Retinal pigment epithelial cell (primary cell): ENCODE measurements around the gene CNFN.
A peak's percentile ranks its signal among the peaks of the same experiment; 100 is the strongest.

Experiments
- DNase-seq: peaks from one replicate; pipeline ENCODE4 v3.0.0-alpha.2; 2010; ENCODE audit warnings: low read depth
- H3K4me3 ChIP-seq: 2 replicates; pipeline ENCODE4 v1.5.1; 2011; ENCODE audit warnings: mild to moderate bottlenecking, low read length, control low read depth, moderate library complexity
- CTCF ChIP-seq: conservative IDR thresholded peaks from 2 replicates; pipeline ENCODE4 v1.5.1; 2011; ENCODE audit warnings: low read depth, low read length, control low read depth, inconsistent platforms

Gene CNFN

GRCh38 chr19:42410371-42410770, 20.3 kb upstream of the CNFN start:
- TF ChIP-seq CTCF: no peak
- no peak for DNase-seq
- H3K4me3 ChIP-seq: peak overlapping the region; percentile 48

GRCh38 chr19:42409477-42409876, 19.4 kb upstream of the CNFN start:
- no peak for DNase-seq
- TF ChIP-seq CTCF: no peak
- peak overlapping the region; percentile 28 for H3K4me3 ChIP-seq

DNA sequence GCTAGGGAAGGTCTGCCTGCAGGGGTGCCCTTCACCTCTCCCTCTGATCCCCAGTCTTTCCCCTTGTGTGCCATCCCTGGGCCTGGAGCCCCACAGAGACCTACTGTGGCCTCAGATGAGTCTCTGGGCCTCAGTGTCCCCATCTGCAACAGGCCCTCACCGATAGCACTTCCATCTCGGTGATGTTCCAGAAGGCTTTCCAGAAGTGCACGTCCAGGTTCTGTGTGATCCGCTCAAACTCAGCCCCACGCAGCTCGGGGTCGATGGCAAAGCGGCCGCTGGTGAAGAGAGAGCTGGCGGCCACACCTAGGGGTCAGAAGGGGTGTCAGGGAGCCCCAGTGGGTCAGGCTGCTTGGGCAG, 17.7 kb upstream of the CNFN start:
- TF ChIP-seq CTCF: no peak
- H3K4me3 ChIP-seq: no peak overlapping the region
- no peak for DNase-seq

GRCh38 chr19:42407085-42407815, 17.2 kb upstream of the CNFN start:
- no peak overlapping the region for H3K4me3 ChIP-seq
- DNase-seq: no peak
- no peak for TF ChIP-seq CTCF

DNA sequence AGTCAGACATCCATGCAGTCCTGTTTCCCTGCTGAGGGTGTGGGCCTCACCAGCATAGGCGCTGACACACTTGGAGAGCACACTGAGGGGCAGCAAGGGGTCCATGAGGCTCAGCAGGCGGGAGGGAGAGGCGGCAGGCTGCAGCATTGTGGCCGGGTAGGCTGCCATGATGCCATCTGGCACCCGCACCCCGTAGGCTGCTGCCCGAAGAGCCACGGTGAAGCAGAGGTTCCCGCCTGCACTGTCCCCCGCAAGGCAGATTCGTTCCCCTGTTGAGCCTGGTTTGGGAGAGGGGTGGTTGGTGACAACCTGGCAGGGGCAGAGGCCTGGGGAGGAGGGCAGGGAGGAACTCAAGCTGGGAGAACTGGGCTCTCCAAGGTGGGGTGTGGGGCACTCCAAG, 16.0 kb upstream of the CNFN start:
- DNase-seq: no peak
- no peak overlapping the region for H3K4me3 ChIP-seq
- TF ChIP-seq CTCF: no peak

DNA sequence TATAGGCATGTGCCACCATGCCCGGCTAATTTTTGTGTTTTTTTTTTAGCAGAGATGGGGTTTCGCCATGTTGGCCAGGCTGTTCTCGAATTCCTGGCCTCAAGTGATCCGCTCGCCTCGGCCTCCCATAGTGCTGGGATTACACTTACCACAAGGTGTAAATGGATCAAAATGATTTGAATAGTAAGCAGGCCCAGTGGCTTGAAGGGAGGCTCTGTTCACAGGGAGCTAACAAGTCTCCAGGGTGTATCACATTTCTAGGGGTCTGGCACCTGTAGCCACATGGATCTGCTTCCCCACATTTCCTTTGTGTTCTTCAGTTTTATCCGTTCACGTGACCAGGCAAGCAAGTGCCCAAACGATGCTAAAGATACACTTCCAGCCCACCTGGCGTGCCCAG, 13.5 kb upstream of the CNFN start:
- TF ChIP-seq CTCF: no peak
- no peak for DNase-seq
- no peak overlapping the region for H3K4me3 ChIP-seq

- no peak for TF ChIP-seq CTCF
- peak overlapping the region; percentile 48 for H3K4me3 ChIP-seq
- DNase-seq: no peak
These were observed 12.4 kb upstream of the CNFN start for GRCh38 chr19:42402376-42403116.
